ENCODE data around the gene CHMP1A.
A peak's percentile ranks its signal among the peaks of the same experiment; 100 is the strongest.
"Not testable (repeated sequence)": the region's sequence is repeated elsewhere in the genome, so short reads cannot be mapped to it uniquely, and the experiment has no call there.

The CHMP1A gene

GRCh38 chr16:89657442-89658220 lies at the start of gene CHMP1A, which contains the start of gene SPATA33:
CHMP1A (minus strand) TSS chr16:89657708; CDS start chr16:89657588, 120 bp downstream.
SPATA33 (plus strand) TSS chr16:89657836; CDS start chr16:89657912, 76 bp downstream.
- peak; percentile 80 to 87 for DNase-seq (ENCODE audit: extremely low read depth in 1 of 2, low read depth in 1 of 2)

GRCh38 chr16:89706518-89707260 lies 49.2 kb upstream of the CHMP1A start:
- DNase-seq (ENCODE audit: extremely low read depth in 1 of 2, low read depth in 1 of 2) = no peak

DNA sequence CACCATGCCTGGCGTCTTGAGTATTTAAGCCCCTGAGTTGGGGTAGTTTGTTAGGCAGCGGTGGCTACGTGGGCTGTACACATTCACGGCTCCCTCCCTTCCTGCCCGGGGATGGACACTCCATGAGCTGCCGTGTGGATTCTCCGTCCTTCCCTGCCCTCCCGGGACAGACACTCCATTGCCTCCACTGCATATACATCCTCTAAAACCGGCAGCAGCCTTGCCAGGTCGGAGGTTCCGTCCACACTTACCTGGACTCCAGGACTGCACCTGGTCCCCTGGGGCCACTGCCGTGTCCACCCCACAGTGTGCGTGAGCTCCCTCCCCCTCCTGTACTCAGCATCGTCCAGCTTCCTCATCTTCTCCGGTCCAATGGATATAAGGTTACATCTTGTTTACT lies 47.5 kb upstream of the CHMP1A start:
- no peak for DNase-seq (ENCODE audit: extremely low read depth in 1 of 2, low read depth in 1 of 2)

DNA sequence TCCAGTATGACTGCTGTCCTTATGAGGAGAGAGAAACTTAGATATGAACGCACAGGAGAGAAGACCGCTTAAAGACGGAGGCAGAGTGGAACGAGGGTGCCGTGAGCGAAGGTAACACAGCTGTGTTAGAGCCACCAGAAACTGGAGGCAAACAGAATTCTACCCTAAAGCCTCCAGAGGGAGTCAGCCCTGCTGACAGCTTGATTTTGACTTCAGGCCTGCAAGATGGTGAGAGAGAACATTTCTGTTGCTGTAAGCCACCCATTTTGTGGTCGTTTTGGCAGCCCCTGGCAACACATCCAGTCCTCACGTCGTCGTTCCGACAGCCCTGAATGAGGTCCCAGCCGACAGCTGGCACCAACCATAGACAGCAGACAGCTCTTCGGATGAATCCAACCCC lies 46.8 kb upstream of the CHMP1A start:
- DNase-seq (ENCODE audit: extremely low read depth in 1 of 2, low read depth in 1 of 2) = no peak

- DNase-seq (ENCODE audit: extremely low read depth in 1 of 2, low read depth in 1 of 2) = peak; percentile 90 to 96
These were observed 44.2 kb upstream of the CHMP1A start, which contains the start of gene SPATA2L for GRCh38 chr16:89701425-89702406. SPATA2L (minus strand) TSS chr16:89701705; CDS start chr16:89701232, 473 bp downstream.

- no peak for DNase-seq (ENCODE audit: extremely low read depth in 1 of 2, low read depth in 1 of 2)
These were observed 43.3 kb upstream of the CHMP1A start for GRCh38 chr16:89700649-89701424.

- peak; percentile 89 to 97 for DNase-seq (ENCODE audit: extremely low read depth in 1 of 2, low read depth in 1 of 2)
These were observed 42.7 kb upstream of the CHMP1A start for GRCh38 chr16:89700100-89700648.

- DNase-seq (ENCODE audit: extremely low read depth in 1 of 2, low read depth in 1 of 2) = not testable (repeated sequence)
These were observed 42.2 kb upstream of the CHMP1A start for GRCh38 chr16:89699629-89700099.

- DNase-seq (ENCODE audit: extremely low read depth in 1 of 2, low read depth in 1 of 2) = not testable (repeated sequence)
These were observed 41.2 kb upstream of the CHMP1A start for GRCh38 chr16:89698717-89699116.

DNA sequence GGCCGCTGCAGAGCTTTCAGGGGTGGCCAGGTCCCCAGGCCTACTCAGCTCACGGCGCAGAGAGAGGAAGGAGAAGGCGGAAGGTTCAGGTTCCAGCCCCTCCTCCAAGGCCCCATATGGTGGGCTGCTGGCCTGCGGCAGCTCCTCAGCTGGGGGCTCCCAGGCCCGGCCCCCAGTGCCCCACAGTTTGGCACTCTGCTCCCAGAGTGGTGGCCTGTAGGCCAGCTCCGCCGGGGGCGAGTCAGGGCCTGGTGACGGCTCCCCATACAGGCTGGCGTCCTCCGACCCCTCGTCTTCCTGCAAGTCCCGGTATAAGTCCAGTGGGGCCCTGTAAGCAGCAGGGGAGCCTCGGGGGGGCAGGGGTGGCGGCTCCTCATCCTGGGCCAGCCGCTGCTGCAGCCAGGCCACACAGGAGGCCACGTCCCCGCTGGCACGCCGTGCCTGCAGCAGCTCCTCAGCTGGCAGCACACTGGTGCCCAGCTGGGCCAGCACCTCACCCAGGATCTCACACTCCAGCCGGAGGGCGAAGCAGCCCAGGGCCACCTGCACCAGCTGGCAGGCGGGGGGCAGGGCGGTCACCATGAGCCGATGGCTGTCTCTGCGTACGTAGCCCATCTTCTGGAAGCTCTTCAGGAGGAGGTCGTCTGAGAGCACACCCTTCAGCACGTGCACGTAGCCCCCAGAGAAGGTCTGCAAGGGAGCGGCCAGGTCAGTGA lies 40.3 kb upstream of the CHMP1A start:
- no peak for DNase-seq (ENCODE audit: extremely low read depth in 1 of 2, low read depth in 1 of 2)

DNA sequence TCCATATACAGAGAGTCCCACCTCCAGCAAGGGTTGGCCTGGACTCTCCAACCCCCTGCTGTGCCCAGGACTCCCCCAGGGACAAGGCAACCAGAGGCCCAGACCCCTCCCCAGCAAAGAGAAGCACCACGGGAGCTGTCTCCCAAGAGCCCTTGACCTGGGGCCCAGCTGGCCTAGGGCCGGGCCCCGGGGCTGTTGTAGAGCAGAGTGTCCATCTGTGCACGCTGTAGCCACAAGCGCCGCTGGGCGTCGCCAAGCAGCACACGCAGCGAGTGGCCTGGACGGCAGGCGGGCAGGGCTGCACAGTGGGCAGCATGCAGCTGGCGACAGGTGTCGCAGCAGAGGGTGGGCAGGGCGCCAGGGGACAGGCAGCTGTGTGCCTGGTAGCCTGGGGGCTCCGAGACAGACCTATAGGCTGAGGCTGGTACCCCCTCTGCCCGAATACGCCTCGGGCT lies 39.7 kb upstream of the CHMP1A start:
- no peak for DNase-seq (ENCODE audit: extremely low read depth in 1 of 2, low read depth in 1 of 2)

DNA sequence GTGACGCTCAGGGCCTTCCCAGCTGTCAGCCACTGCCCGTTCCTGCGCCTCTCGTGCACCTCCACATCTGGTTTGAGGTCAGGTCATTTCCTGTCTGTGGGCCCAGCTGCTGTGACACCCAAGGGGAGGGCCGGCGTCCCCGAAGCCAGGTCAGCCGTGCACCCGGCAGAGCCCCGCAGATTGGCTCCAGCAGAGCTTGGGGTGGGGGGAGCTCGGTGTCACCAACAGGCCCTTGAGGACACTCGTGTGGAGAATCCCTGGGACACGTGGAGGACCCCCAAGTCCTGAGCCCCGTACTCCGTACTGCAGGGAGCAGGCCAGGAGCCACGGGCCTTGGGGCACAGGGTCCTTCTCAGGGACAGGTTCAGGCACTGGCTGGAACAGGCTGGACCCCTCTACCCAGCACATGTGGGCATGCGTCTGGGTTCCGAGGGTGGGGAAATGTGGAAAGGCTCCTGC lies 39.2 kb upstream of the CHMP1A start:
- no peak for DNase-seq (ENCODE audit: extremely low read depth in 1 of 2, low read depth in 1 of 2)

GRCh38 chr16:89695875-89696669 lies 38.6 kb upstream of the CHMP1A start:
- DNase-seq (ENCODE audit: extremely low read depth in 1 of 2, low read depth in 1 of 2) = no peak

- DNase-seq (ENCODE audit: extremely low read depth in 1 of 2, low read depth in 1 of 2) = no peak
These were observed 37.8 kb upstream of the CHMP1A start for GRCh38 chr16:89695086-89695874.

- DNase-seq (ENCODE audit: extremely low read depth in 1 of 2, low read depth in 1 of 2) = not testable (repeated sequence)
These were observed 37.2 kb upstream of the CHMP1A start for GRCh38 chr16:89694784-89695085.

GRCh38 chr16:89693931-89694783 lies 36.6 kb upstream of the CHMP1A start:
- no peak for DNase-seq (ENCODE audit: extremely low read depth in 1 of 2, low read depth in 1 of 2)

Measured in stimulated activated CD8-positive, alpha-beta memory T cell treated with anti-CD3 and anti-CD28 coated beads, Interleukin-7, amount 100 ng/mL, for 48 hours (primary cell).